Mammary epithelial cell (primary cell): ENCODE data around the gene VAV3.

ENCODE experiments used
- CTCF ChIP-seq, 2 donors: IDR thresholded peaks in 1 of 2; conservative IDR thresholded peaks in 1 of 2; 2 replicates each; pipeline ENCODE4 v1.5.1; 2011 to 2012; ENCODE audit warnings: inconsistent platforms in 2 of 2, low read length in 2 of 2, mild to moderate bottlenecking in 2 of 2, control low read depth in 1 of 2, low read depth in 1 of 2; ENCODE audit not compliant: insufficient read depth in 1 of 2; ENCODE audit errors: extremely low read depth in 1 of 2
- EZH2 ChIP-seq: IDR thresholded peaks from 2 replicates; pipeline ENCODE4 v1.6.1; 2012; ENCODE audit warnings: low read length, inconsistent platforms, borderline replicate concordance

- TF ChIP-seq EZH2, result no peak
- no peak for TF ChIP-seq CTCF (conservative IDR thresholded peaks at IDR 0.05 in 1 of 2, IDR thresholded peaks at IDR 0.05 in 1 of 2; ENCODE audit: extremely low read depth in 1 of 2, insufficient read depth in 1 of 2, low read depth in 1 of 2, low read length in 2 of 2)
Measured at GRCh38 chr1:107762751-107763390, 202.1 kb downstream of the VAV3 start.
